Cardiac muscle cell (in vitro differentiated cells and primary cell): ENCODE data around the gene ZNF746. TPM values are rescaled to one million over a fixed set of nuclear protein-coding genes. Genes with fewer than 3 reads are reported as not detected.

Experiments used
- DNase-seq, 2 donors: peaks; one replicate each; pipeline versions ENCODE4 v3.0.0 to v3.0.0-alpha.2; 2010 to 2017; ENCODE audit warnings: low read depth in 1 of 2, low spot score in 1 of 2
- H3K27ac ChIP-seq: fragments of 200-600 bp; sonication (generic); 2 replicates; pipeline ENCODE4 v1.5.1; 2016
- H3K27me3 ChIP-seq: fragments of 200-600 bp; sonication (generic); 2 replicates; pipeline ENCODE4 v1.6.0; 2016; ENCODE audit warnings: control low read depth
- H3K36me3 ChIP-seq: fragments of 200-600 bp; sonication (generic); 2 replicates; pipeline ENCODE4 v1.5.1; 2016; ENCODE audit warnings: control low read depth
- H3K4me1 ChIP-seq: fragments of 200-600 bp; sonication (generic); 2 replicates; pipeline ENCODE4 v1.8.1; 2017; ENCODE audit warnings: low read depth, mild to moderate bottlenecking, mixed run types
- H3K4me3 ChIP-seq: fragments of 200-600 bp; sonication (generic); 2 replicates; pipeline ENCODE4 v1.5.1; 2016; ENCODE audit warnings: mild to moderate bottlenecking
- H3K9me3 ChIP-seq: fragments of 200-600 bp; sonication (generic); 2 replicates; pipeline ENCODE4 v1.5.1; 2017; ENCODE audit warnings: low read depth, mild to moderate bottlenecking, control low read depth
- CTCF ChIP-seq: IDR thresholded peaks from 2 replicates; pipeline ENCODE4 v1.5.1; 2012; ENCODE audit warnings: low read depth, mild to moderate bottlenecking, low read length
- polyA plus RNA-seq: library from polyadenylated mRNA; unstranded; fragments of >200 nt; fragmentation: Nextera tagmentation; extraction: Ambion mirVana; gene quantifications from 2 replicates; pipeline ENCODE4 v1.2.1, GENCODE V29; 2016
- total RNA-seq: library from RNA; depleted of rRNA; stranded (reverse); fragments of >200 nt; gene quantifications from 2 replicates; pipeline ENCODE4 v1.2.3, GENCODE V29; 2016

Gene ZNF746
- total and polyA plus RNA-seq, 2 experiments from 2014 or later, result 19.7 to 32.9 TPM

DNA sequence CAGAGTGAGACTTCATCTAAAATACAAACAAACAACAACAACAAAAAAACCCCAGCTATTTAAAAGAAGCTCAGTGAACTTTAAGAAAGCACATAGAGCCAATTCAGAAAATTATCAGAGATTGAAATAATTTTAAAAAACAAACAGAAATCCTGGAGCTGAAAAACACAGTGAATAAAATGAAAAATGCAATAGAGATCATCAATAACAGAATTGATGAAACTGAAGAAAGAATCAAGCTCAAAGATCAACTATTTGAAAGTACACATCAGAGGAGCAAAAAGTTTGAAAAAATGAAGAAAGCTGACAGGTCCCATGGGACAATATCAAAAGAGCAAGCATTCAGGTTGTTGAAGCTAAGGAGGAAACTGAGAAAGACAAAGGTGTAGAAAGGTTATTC is 12.2 kb upstream of the ZNF746 start:
- no peaks in the 10 kb centered on the region for H3K36me3 ChIP-seq
- H3K4me1 ChIP-seq, result no peaks in the 10 kb centered on the region
- no peak for TF ChIP-seq CTCF
- DNase-seq, result no peak
- H3K27ac ChIP-seq, result no peak overlapping the region
- no peaks in the 10 kb centered on the region for H3K9me3 ChIP-seq
- no peak overlapping the region for H3K4me3 ChIP-seq
- no peaks in the 10 kb centered on the region for H3K27me3 ChIP-seq

DNA sequence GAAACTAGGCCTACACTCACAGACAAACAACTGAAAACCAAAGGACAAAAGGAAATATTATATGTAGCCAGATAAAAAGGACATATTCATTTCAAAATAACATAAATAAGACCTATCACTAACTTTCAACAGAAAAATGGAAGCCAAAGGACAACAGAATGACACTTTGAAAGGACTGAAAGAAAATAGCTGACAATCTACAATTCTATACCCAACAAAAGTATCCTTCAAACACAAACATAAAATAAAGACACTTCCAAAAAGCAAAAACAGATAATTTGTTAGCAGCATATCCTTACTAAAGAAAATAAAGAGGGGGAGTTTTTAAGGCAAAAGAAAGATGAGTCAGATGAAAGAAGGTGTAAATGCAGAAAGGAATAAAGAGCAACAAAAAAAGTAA is 7.9 kb upstream of the ZNF746 start:
- no peak for TF ChIP-seq CTCF
- H3K4me1 ChIP-seq, result no peaks in the 10 kb centered on the region
- H3K27me3 ChIP-seq, result peaks cover 3% of the 10 kb centered on the region
- H3K36me3 ChIP-seq, result no peaks in the 10 kb centered on the region
- no peak for DNase-seq
- no peak overlapping the region for H3K4me3 ChIP-seq
- no peak overlapping the region for H3K27ac ChIP-seq
- no peaks in the 10 kb centered on the region for H3K9me3 ChIP-seq

- peaks cover 18% of the 10 kb centered on the region for H3K27me3 ChIP-seq
These were observed 4.0 kb upstream of the ZNF746 start for GRCh38 chr7:149501651-149502050.

DNA sequence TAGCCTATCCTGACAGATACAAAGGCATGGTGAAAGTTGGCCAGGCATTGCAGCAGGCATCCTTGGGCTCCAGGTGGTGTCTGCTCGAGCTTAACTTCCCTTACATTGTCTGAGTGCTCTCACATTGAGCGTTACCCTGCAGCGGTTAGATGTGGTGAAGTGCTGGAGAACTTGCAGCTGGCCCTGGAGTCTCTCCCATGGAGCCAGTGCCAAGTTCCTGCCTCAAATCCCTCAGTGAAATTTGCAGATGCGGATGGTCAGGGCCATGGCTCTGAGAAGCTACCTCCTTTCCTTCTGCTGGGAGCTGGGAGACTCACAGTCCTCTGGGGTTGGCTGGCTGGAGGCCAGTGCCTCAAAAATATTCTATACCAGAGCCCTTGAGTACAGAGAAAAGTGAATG is 3.3 kb upstream of the ZNF746 start:
- H3K27ac ChIP-seq, result no peak overlapping the region
- TF ChIP-seq CTCF, result no peak
- no peak overlapping the region for H3K4me3 ChIP-seq
- peak in 1 of 2 donors; percentile 86 for DNase-seq
- H3K9me3 ChIP-seq, result no peaks in the 10 kb centered on the region
- H3K27me3 ChIP-seq, result peaks cover 18% of the 10 kb centered on the region
- H3K36me3 ChIP-seq, result no peaks in the 10 kb centered on the region
- H3K4me1 ChIP-seq, result peaks cover 3% of the 10 kb centered on the region

More at GRCh38 chr7:149501651-149502050, 4.0 kb upstream of the ZNF746 start:
- Histone ChIP-seq H3K4me3 (no peak overlapping the region), H3K9me3 (no peaks in the 10 kb centered on the region), H3K36me3 (no peaks in the 10 kb centered on the region), H3K27ac (no peak overlapping the region), H3K4me1 (no peaks in the 10 kb centered on the region)
- DNase-seq, result no peak
- no peak for TF ChIP-seq CTCF

DNA sequence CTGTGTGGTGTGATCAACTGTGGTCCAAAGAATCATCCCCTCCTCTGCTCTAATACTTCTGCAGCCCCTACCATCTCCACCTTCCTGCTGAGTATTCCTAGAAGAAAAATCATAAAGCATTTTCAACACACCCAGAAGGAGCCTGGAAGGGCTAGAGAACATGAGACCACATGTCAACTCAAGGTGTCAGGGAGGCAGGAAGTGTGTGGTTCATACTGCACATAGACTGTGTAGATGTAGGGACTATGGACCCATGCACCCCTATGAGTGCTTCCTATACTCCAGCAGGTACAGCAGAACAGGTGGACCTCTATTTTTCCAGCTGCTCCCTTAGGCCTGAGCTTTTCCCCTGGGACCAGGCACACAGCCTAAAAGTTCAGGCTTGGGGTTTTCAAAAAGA is 2.6 kb upstream of the ZNF746 start:
- H3K27ac ChIP-seq, result no peak overlapping the region
- H3K36me3 ChIP-seq, result no peaks in the 10 kb centered on the region
- H3K27me3 ChIP-seq, result peaks cover 18% of the 10 kb centered on the region
- no peak for TF ChIP-seq CTCF
- H3K4me3 ChIP-seq, result no peak overlapping the region
- H3K9me3 ChIP-seq, result no peaks in the 10 kb centered on the region
- no peak for DNase-seq
- peaks cover 5% of the 10 kb centered on the region for H3K4me1 ChIP-seq

- Histone ChIP-seq H3K9me3 (no peaks in the 10 kb centered on the region), H3K36me3 (no peaks in the 10 kb centered on the region), H3K27ac (no peak overlapping the region), H3K4me1 (peaks cover 5% of the 10 kb centered on the region), H3K4me3 (no peak overlapping the region), H3K27me3 (peaks cover 18% of the 10 kb centered on the region)
- TF ChIP-seq CTCF, result no peak
- no peak for DNase-seq
These were observed 1.2 kb upstream of the ZNF746 start for GRCh38 chr7:149498811-149499210.
